Measurements from ENCODE around the gene ALPL. TPM values are rescaled to one million over a fixed set of nuclear protein-coding genes. Genes with fewer than 3 reads are reported as not detected.

ALPL gene
- total and polyA plus RNA-seq, 4 donors: 3.3 to 93.1 (median 40.7) TPM

DNA sequence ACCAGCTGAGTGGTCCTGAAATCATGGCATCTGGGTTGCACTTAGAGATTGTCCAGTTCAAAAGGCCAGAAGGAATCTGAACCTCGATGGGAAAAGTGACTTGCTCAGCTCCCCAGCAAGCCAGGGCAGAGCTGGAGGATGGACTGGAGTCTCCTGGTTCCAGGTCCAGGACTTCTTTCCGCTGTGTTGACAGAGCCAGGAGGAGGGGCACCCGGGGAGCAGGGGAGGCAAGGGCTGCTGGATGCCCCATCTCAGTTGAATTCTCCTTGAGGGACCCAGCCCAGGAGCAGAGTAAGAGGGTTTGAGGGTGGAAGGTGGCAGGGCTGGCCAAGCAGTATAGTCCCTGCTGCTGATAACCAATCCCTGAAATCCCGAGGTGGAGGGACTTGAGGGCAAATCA lies 2.4 kb upstream of the ALPL start:
- Histone ChIP-seq H3K9me3 (ENCODE audit: control insufficient read depth in 4 of 4, low read length in 3 of 4) (no peaks in the 10 kb centered on the region), H3K4me3 (ENCODE audit: low read depth in 1 of 3, low read length in 3 of 3) (no peak overlapping the region), H3K27ac (ENCODE audit: low read depth in 1 of 2, low read length in 2 of 2) (no peak overlapping the region), H3K4me1 (ENCODE audit: control insufficient read depth in 4 of 4, insufficient read depth in 4 of 4, low read length in 3 of 4) (peaks cover 0 to 10% (median 2%) of the 10 kb centered on the region in 4 donors), H3K27me3 (ENCODE audit: control insufficient read depth in 4 of 4, insufficient read depth in 4 of 4, low read length in 3 of 4) (peaks cover 0 to 3% (median 0%) of the 10 kb centered on the region in 4 donors), H3K9ac (ENCODE audit: low read depth in 1 of 2, low read length in 2 of 2) (no peak overlapping the region), H3K36me3 (ENCODE audit: control insufficient read depth in 4 of 4, insufficient read depth in 3 of 4, low read depth in 1 of 4, low read length in 3 of 4) (no peaks in the 10 kb centered on the region)
- 54% methylated on average over 4 of the region's 4 CpGs for WGBS
- no peak for DNase-seq (ENCODE audit: low spot score)
- TF ChIP-seq, protein P1, sequence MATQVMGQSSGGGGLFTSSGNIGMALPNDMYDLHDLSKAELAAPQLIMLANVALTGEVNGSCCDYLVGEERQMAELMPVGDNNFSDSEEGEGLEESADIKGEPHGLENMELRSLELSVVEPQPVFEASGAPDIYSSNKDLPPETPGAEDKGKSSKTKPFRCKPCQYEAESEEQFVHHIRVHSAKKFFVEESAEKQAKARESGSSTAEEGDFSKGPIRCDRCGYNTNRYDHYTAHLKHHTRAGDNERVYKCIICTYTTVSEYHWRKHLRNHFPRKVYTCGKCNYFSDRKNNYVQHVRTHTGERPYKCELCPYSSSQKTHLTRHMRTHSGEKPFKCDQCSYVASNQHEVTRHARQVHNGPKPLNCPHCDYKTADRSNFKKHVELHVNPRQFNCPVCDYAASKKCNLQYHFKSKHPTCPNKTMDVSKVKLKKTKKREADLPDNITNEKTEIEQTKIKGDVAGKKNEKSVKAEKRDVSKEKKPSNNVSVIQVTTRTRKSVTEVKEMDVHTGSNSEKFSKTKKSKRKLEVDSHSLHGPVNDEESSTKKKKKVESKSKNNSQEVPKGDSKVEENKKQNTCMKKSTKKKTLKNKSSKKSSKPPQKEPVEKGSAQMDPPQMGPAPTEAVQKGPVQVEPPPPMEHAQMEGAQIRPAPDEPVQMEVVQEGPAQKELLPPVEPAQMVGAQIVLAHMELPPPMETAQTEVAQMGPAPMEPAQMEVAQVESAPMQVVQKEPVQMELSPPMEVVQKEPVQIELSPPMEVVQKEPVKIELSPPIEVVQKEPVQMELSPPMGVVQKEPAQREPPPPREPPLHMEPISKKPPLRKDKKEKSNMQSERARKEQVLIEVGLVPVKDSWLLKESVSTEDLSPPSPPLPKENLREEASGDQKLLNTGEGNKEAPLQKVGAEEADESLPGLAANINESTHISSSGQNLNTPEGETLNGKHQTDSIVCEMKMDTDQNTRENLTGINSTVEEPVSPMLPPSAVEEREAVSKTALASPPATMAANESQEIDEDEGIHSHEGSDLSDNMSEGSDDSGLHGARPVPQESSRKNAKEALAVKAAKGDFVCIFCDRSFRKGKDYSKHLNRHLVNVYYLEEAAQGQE (IDR thresholded peaks at IDR 0.05): no peak
- TF ChIP-seq FOXA1 (IDR thresholded peaks at IDR 0.05) (no peak), HNF4A (conservative IDR thresholded peaks at IDR 0.05) (no peak), ATF3 (IDR thresholded peaks at IDR 0.05) (no peak), RXRA (IDR thresholded peaks at IDR 0.05) (no peak), YY1 (IDR thresholded peaks at IDR 0.05) (no peak), MAX (IDR thresholded peaks at IDR 0.05) (no peak)

GRCh38 chr1:21507511-21508270 lies 1.5 kb upstream of the ALPL start:
- H3K9ac ChIP-seq (ENCODE audit: low read depth in 1 of 2, low read length in 2 of 2): no peak overlapping the region
- H3K4me1 ChIP-seq (ENCODE audit: control insufficient read depth in 4 of 4, insufficient read depth in 4 of 4, low read length in 3 of 4): peaks cover 0 to 10% (median 2%) of the 10 kb centered on the region in 4 donors
- H3K27me3 ChIP-seq (ENCODE audit: control insufficient read depth in 4 of 4, insufficient read depth in 4 of 4, low read length in 3 of 4): peaks cover 0 to 3% (median 0%) of the 10 kb centered on the region in 4 donors
- no peak overlapping the region for H3K27ac ChIP-seq (ENCODE audit: low read depth in 1 of 2, low read length in 2 of 2)
- no peak overlapping the region for H3K4me3 ChIP-seq (ENCODE audit: low read depth in 1 of 3, low read length in 3 of 3)
- TF ChIP-seq NR2F2 (IDR thresholded peaks at IDR 0.05) (no peak), JUND (IDR thresholded peaks at IDR 0.05) (no peak), GABPA (IDR thresholded peaks at IDR 0.05 in 1 of 2, conservative IDR thresholded peaks at IDR 0.05 in 1 of 2) (no peak), FOXA2 (IDR thresholded peaks at IDR 0.05) (no peak)
- DNase-seq (ENCODE audit: low spot score): no peak
- H3K36me3 ChIP-seq (ENCODE audit: control insufficient read depth in 4 of 4, insufficient read depth in 3 of 4, low read depth in 1 of 4, low read length in 3 of 4): no peaks in the 10 kb centered on the region
- H3K9me3 ChIP-seq (ENCODE audit: control insufficient read depth in 4 of 4, low read length in 3 of 4): no peaks in the 10 kb centered on the region
- WGBS: 93% methylated on average over 1 of the region's 1 CpG

DNA sequence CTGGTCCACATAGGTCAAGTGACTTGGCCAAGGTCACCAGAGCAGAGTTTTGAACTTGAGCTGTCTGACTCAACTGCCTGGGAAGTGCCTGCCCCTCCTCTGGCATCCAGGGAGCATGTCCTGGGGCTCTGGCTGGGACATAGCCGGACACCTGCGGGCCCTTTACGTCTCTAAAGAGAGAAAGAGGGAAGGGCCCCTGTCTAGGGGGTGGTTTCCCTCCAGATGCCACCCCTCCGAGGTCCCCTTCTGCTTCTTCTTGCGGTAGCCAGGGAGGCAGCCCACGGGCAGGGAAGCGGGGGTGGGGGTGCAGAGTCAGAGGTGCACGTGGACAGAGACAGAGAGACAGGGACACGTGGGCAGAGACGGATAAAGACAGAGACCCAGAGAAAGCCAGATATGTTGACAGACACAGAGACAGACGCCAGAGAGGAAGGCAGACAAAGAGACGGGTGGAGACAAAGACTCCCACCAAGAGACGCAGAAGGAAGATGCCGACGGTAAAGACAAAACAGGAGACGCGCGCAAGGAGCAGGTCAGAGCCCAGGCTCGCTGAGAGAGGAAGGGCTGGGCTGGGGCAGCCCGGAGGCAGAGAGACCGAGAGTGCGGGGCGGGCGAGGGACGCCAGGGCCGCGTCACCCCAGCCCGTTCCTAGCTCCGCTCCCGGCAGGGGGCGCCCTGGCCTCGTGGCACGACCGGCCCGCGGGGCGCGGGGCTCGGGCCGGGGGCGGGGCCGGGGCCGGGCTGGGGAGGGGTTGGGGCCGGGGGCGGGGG lies 458 bp upstream of the ALPL start:
- TF ChIP-seq YY1 (IDR thresholded peaks at IDR 0.05) (no peak), ZBTB33 (IDR thresholded peaks at IDR 0.05) (no peak), RXRA (IDR thresholded peaks at IDR 0.05) (no peak), TAF1 (conservative IDR thresholded peaks at IDR 0.05) (no peak), RAD21 (IDR thresholded peaks at IDR 0.05) (peak; percentile 60 to 70), FOXA1 (IDR thresholded peaks at IDR 0.05) (no peak), EGR1 (IDR thresholded peaks at IDR 0.05; ENCODE audit: low read depth in 2 of 2) (no peak), HNF4A (conservative IDR thresholded peaks at IDR 0.05) (no peak), GABPA (IDR thresholded peaks at IDR 0.05 in 1 of 2, conservative IDR thresholded peaks at IDR 0.05 in 1 of 2) (no peak), NR2F2 (IDR thresholded peaks at IDR 0.05) (no peak), ATF3 (IDR thresholded peaks at IDR 0.05) (no peak)
- TF ChIP-seq, protein P2, sequence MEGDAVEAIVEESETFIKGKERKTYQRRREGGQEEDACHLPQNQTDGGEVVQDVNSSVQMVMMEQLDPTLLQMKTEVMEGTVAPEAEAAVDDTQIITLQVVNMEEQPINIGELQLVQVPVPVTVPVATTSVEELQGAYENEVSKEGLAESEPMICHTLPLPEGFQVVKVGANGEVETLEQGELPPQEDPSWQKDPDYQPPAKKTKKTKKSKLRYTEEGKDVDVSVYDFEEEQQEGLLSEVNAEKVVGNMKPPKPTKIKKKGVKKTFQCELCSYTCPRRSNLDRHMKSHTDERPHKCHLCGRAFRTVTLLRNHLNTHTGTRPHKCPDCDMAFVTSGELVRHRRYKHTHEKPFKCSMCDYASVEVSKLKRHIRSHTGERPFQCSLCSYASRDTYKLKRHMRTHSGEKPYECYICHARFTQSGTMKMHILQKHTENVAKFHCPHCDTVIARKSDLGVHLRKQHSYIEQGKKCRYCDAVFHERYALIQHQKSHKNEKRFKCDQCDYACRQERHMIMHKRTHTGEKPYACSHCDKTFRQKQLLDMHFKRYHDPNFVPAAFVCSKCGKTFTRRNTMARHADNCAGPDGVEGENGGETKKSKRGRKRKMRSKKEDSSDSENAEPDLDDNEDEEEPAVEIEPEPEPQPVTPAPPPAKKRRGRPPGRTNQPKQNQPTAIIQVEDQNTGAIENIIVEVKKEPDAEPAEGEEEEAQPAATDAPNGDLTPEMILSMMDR (IDR thresholded peaks at IDR 0.05; ENCODE audit: low read depth, low read length, missing input control): peak; percentile 59
- no peaks in the 10 kb centered on the region for H3K36me3 ChIP-seq (ENCODE audit: control insufficient read depth in 4 of 4, insufficient read depth in 3 of 4, low read depth in 1 of 4, low read length in 3 of 4)
- H3K27ac ChIP-seq (ENCODE audit: low read depth in 1 of 2, low read length in 2 of 2): no peak overlapping the region
- H3K9ac ChIP-seq (ENCODE audit: low read depth in 1 of 2, low read length in 2 of 2): no peak overlapping the region
- H3K4me1 ChIP-seq (ENCODE audit: control insufficient read depth in 4 of 4, insufficient read depth in 4 of 4, low read length in 3 of 4): peaks cover 0 to 10% (median 2%) of the 10 kb centered on the region in 4 donors
- H3K9me3 ChIP-seq (ENCODE audit: control insufficient read depth in 4 of 4, low read length in 3 of 4): no peaks in the 10 kb centered on the region
- DNase-seq (ENCODE audit: low spot score): peak; percentile 81
- H3K4me3 ChIP-seq (ENCODE audit: low read depth in 1 of 3, low read length in 3 of 3): peak overlapping the region in 1 of 3 donors; percentile 45
- peaks cover 0 to 3% (median 0%) of the 10 kb centered on the region in 4 donors for H3K27me3 ChIP-seq (ENCODE audit: control insufficient read depth in 4 of 4, insufficient read depth in 4 of 4, low read length in 3 of 4)
- WGBS: 9% methylated on average over 45 of the region's 45 CpGs

Data from liver (tissue), 9 donors.